Measurements from ENCODE around the gene CAPN3.
A peak's percentile ranks its signal among the peaks of the same experiment; 100 is the strongest.

Gene CAPN3

GRCh38 chr15:42344763-42345162 is 14.5 kb upstream of the CAPN3 start:
- no peak for DNase-seq (ENCODE audit: low spot score)
- Histone ChIP-seq H3K27ac (peak overlapping the region in 1 of 2 donors; percentile 32), H3K4me3 (no peak overlapping the region)
- TF ChIP-seq CTCF (IDR thresholded peaks at IDR 0.05), result no peak

GRCh38 chr15:42345504-42345903 is 13.8 kb upstream of the CAPN3 start:
- Histone ChIP-seq H3K4me3 (no peak overlapping the region), H3K27ac (no peak overlapping the region)
- TF ChIP-seq CTCF (IDR thresholded peaks at IDR 0.05), result no peak
- DNase-seq (ENCODE audit: low spot score), result no peak

GRCh38 chr15:42348083-42348482 is 11.2 kb upstream of the CAPN3 start:
- DNase-seq (ENCODE audit: low spot score), result no peak
- TF ChIP-seq CTCF (IDR thresholded peaks at IDR 0.05), result no peak
- Histone ChIP-seq H3K4me3 (no peak overlapping the region), H3K27ac (no peak overlapping the region)

- Histone ChIP-seq H3K27ac (no peak overlapping the region), H3K4me3 (no peak overlapping the region)
- TF ChIP-seq CTCF (IDR thresholded peaks at IDR 0.05), result no peak
- DNase-seq (ENCODE audit: low spot score), result no peak
These were observed 10.1 kb upstream of the CAPN3 start for GRCh38 chr15:42349186-42349585.

GRCh38 chr15:42352401-42352800 is 6.9 kb upstream of the CAPN3 start:
- Histone ChIP-seq H3K4me3 (no peak overlapping the region), H3K27ac (no peak overlapping the region)
- TF ChIP-seq CTCF (IDR thresholded peaks at IDR 0.05), result no peak
- DNase-seq (ENCODE audit: low spot score), result no peak

GRCh38 chr15:42353061-42353460 is 6.2 kb upstream of the CAPN3 start:
- Histone ChIP-seq H3K4me3 (no peak overlapping the region), H3K27ac (no peak overlapping the region)
- TF ChIP-seq CTCF (IDR thresholded peaks at IDR 0.05), result no peak
- DNase-seq (ENCODE audit: low spot score), result no peak

- H3K27ac ChIP-seq, result no peak overlapping the region
- TF ChIP-seq CTCF (IDR thresholded peaks at IDR 0.05), result no peak
- no peak overlapping the region for H3K4me3 ChIP-seq
- DNase-seq (ENCODE audit: low spot score), result no peak
These were observed 4.5 kb upstream of the CAPN3 start for GRCh38 chr15:42354824-42355223.
